Kidney (tissue), 14 donors: ENCODE results near the gene FAM13C. TPM values are rescaled to one million over a fixed set of nuclear protein-coding genes. Genes with fewer than 3 reads are reported as not detected.
A peak's percentile ranks its signal among the peaks of the same experiment; 100 is the strongest.

ENCODE experiments used
- DNase-seq, 5 donors: peaks; one replicate each; pipeline ENCODE4 v3.0.0-alpha.2; 2013 to 2020
- FAIRE-seq: peaks from 2 replicates; lab custom pipeline; 2012; peaks lifted over from hg19 to GRCh38; lab: Jason Lieb, UNC
- H3K27ac ChIP-seq, 2 donors: one replicate each; pipeline ENCODE4 v1.7.0; 2013; ENCODE audit warnings: low read depth in 2 of 2, low read length in 2 of 2, inconsistent platforms in 1 of 2
- H3K27me3 ChIP-seq: one replicate; pipeline ENCODE4 v1.7.1; 2013; ENCODE audit warnings: low read length, inconsistent platforms; ENCODE audit not compliant: control insufficient read depth, insufficient read depth
- H3K36me3 ChIP-seq, 3 donors: one replicate each; pipeline versions ENCODE4 v1.7.0 to v1.7.1; 2013; ENCODE audit warnings: low read length in 3 of 3, control low read depth in 1 of 3, inconsistent platforms in 1 of 3; ENCODE audit not compliant: insufficient read depth in 3 of 3, control insufficient read depth in 2 of 3
- H3K4me1 ChIP-seq, 3 donors: one replicate each; pipeline versions ENCODE4 v1.7.0 to v1.7.1; 2013; ENCODE audit warnings: low read length in 3 of 3, inconsistent platforms in 1 of 3, low read depth in 1 of 3; ENCODE audit not compliant: control insufficient read depth in 2 of 3, insufficient read depth in 2 of 3
- H3K4me3 ChIP-seq, 3 donors: one replicate each; pipeline versions ENCODE4 v1.7.0 to v1.8.1; 2013; ENCODE audit warnings: low read length in 3 of 3, control low read depth in 1 of 3, inconsistent platforms in 1 of 3
- H3K9ac ChIP-seq, 3 donors: one replicate each; pipeline versions ENCODE4 v1.7.0 to v1.7.1; 2013; ENCODE audit warnings: low read length in 3 of 3, control low read depth in 1 of 3, inconsistent platforms in 1 of 3
- H3K9me3 ChIP-seq, 3 donors: one replicate each; pipeline versions ENCODE4 v1.7.0 to v1.7.1; 2013; ENCODE audit warnings: low read length in 3 of 3, control low read depth in 1 of 3, inconsistent platforms in 1 of 3; ENCODE audit not compliant: control insufficient read depth in 2 of 3, insufficient read depth in 1 of 3
- intact Hi-C: fragments of 100-400 bp; cut with DNase I; formaldehyde crosslinking; loops from one replicate; pipeline ENCODE4 v1.11.1; 2022
- polyA plus RNA-seq: library from polyadenylated mRNA; stranded (reverse); fragments of 350-450 nt; fragmentation: Illumina TruSeq; extraction: RNeasy Lipid Tissue Mini Kit (QIAGEN cat#74804); gene quantifications from one replicate; pipeline ENCODE4 v1.2.3, GENCODE V29; 2014; ENCODE audit warnings: low read depth, low replicate concordance; ENCODE audit not compliant: insufficient read depth
- total RNA-seq: library from RNA; stranded (reverse); fragmentation: NEBNext Ultra II Directional; extraction: Animal tissue kit (Norgen Biotek cat#: 25700); gene quantifications from one replicate; pipeline ENCODE4 v1.2.1, GENCODE V29; 2021
- TF ChIP-seq, protein P1 (sequence below): IDR thresholded peaks from 3 replicates; pipeline ENCODE4 v1.5.1; 2012; ENCODE audit warnings: mild to moderate bottlenecking, moderate library complexity, borderline replicate concordance; ENCODE audit not compliant: insufficient read depth; ENCODE audit errors: extremely low read depth
- donor health status: control.
- donor health status: control.
- donor health status: control.
- donor health status: control.
- donor health status: control.
- donor health status: DM: yes; HTN: yes; CAD: no.
- donor health status: Normal renal cell carcinoma (clear cell type).

The FAM13C gene
- total and polyA plus RNA-seq, 2 donors from 2014 or later = 1.5 to 8.8 TPM

DNA sequence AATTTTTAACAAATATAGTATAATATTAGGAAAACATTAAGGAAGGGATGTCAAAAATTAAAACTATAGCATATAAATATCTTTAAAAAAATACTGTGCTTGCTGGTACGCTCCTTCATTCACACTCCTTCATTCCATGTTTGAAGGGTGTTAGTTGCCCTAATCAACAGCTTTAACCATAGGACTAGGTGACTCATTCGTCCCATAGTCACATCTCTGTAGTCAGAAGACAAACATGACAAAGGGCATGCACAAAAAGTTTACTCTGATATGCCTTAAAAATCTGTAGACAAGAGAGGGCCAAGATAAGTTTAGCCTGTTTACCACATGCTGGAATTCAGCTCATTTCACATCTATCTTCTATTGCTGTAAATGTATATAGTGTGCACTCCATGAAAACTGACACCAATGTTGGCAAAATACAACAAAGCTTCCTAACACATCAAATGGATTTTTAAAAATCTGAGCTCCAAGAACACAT lies 646 bp downstream of the FAM13C start:
- FAIRE-seq (no peak), DNase-seq (no peak)
- Histone ChIP-seq H3K36me3 (no peaks in the 10 kb centered on the region), H3K27ac (peak overlapping the region in 1 of 2 donors; percentile 59), H3K4me1 (peaks cover 0 to 3% (median 0%) of the 10 kb centered on the region in 3 donors), H3K9ac (peak overlapping the region in 2 of 3 donors; percentile 5 to 54), H3K4me3 (peak overlapping the region; percentile 48 to 82 (median 67)), H3K27me3 (peaks cover 4% of the 10 kb centered on the region), H3K9me3 (no peaks in the 10 kb centered on the region)
- intact Hi-C loops = no loop called here
- TF ChIP-seq, protein P1, sequence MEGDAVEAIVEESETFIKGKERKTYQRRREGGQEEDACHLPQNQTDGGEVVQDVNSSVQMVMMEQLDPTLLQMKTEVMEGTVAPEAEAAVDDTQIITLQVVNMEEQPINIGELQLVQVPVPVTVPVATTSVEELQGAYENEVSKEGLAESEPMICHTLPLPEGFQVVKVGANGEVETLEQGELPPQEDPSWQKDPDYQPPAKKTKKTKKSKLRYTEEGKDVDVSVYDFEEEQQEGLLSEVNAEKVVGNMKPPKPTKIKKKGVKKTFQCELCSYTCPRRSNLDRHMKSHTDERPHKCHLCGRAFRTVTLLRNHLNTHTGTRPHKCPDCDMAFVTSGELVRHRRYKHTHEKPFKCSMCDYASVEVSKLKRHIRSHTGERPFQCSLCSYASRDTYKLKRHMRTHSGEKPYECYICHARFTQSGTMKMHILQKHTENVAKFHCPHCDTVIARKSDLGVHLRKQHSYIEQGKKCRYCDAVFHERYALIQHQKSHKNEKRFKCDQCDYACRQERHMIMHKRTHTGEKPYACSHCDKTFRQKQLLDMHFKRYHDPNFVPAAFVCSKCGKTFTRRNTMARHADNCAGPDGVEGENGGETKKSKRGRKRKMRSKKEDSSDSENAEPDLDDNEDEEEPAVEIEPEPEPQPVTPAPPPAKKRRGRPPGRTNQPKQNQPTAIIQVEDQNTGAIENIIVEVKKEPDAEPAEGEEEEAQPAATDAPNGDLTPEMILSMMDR = no peak

DNA sequence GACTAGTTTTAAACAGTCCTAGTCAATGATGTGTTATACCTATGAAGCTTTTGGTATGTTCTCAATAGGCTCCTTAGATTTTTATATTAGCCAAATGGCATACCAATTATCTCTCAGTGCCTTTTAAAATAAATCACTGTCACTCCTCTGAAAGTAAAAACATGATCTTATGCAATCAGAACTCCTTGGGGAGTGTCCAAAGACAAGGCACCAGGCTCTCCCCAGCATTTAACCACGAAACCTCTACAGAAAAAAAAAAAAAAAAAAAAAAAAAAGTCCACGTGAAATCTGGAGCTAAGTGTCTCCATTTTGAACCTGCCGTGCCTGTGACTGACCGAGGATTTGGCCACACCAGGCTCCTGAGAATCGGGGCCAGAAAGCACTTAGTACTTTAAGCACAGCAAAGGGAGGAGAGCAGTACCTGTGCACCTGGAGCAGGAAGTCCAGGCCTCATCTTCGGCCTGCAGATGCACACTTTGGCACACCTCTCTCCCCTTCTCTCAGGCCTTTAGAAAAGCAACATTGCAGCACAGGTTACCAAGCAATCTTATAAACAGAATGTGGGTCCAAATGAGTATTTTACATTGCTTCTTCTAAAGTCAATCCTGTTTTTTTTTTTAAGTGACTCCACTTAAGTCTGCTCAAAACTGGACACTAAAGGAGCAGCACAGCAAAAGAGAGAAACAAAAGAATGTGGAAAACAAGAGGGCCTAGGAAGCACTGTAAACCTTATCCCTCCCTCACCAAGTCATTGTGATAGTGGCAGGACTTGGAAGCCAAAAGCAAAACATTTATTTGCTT lies 1.5 kb downstream of the FAM13C start:
- intact Hi-C loops = no loop called here
- H3K36me3 ChIP-seq = no peaks in the 10 kb centered on the region
- no peaks in the 10 kb centered on the region for H3K9me3 ChIP-seq
- H3K4me3 ChIP-seq = peak overlapping the region in 2 of 3 donors; percentile 2 to 25
- DNase-seq = no peak
- peaks cover 4% of the 10 kb centered on the region for H3K27me3 ChIP-seq
- H3K27ac ChIP-seq = no peak overlapping the region
- FAIRE-seq = no peak
- TF ChIP-seq, protein P1 = no peak
- H3K4me1 ChIP-seq = peaks cover 0 to 3% (median 0%) of the 10 kb centered on the region in 3 donors
- no peak overlapping the region for H3K9ac ChIP-seq

GRCh38 chr10:59358576-59358975 lies 3.8 kb downstream of the FAM13C start:
- intact Hi-C loops = no loop called here
- FAIRE-seq = no peak

More at GRCh38 chr10:59358576-59358975, 3.8 kb downstream of the FAM13C start:
- H3K36me3 ChIP-seq = no peaks in the 10 kb centered on the region
- no peaks in the 10 kb centered on the region for H3K9me3 ChIP-seq
- DNase-seq = no peak
- H3K27me3 ChIP-seq = no peaks in the 10 kb centered on the region
- TF ChIP-seq, protein P1 = no peak
- H3K4me1 ChIP-seq = peaks cover 0 to 3% (median 0%) of the 10 kb centered on the region in 3 donors
- H3K4me3 ChIP-seq = no peak overlapping the region
- H3K9ac ChIP-seq = no peak overlapping the region
- no peak overlapping the region for H3K27ac ChIP-seq
